ENCODE data around the gene TOX2.
A peak's percentile ranks its signal among the peaks of the same experiment; 100 is the strongest.

Gene TOX2

DNA sequence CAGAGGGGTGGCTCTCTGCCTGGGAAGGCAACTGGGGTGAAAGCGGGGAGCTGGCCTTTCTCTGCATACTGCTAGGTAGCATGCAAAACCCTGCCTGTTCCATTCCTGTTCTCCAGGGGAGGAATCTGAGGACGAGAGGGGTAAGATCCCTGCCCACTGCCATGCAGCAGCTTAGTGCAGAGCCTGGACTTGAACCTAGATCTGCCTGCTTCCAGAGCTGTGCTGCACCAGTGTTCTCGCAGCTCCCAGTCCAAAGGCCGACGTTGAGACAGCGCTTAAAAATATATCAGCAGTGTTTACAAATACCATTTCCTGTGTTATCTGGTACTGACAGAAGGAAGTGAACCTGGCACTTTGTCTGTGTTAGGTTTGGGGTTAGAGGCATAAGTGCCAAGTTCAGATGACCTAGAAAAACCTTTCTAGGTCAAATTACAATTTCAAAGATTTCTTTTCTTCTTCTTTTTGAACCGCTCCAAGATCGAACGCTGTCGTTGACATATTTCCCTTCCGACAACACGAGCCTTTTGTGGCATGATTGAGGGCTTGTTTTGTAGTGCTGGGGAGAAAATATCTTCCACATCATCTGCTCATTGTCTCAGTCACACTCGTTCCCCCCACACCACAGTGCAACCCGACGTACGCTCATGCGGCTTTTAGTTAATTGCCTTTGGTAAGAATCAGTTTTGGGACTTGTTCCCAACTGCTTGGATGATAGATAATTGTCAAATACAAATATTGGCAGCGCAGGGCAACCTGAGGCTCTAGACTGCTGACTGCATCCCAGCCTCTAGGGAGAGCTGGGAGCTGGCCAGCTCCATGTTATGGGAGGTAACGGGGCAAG lies 44.6 kb downstream of the TOX2 start:
- DNase-seq (ENCODE audit: low read depth): no peak

DNA sequence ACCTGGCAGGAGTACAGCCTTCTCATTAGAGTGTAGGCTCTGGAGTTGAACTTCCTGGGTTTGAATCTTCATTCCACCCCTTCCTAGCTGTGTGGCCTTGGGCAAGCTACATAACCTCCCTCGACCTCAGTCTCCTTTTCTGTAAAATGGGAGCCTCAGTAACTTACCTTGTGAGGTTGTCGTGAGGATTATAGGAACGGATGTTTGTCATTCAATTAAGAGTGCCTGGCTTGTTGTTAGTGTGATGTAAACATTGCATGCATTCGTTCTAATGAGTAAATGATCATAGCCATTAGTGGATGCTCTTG lies 45.2 kb downstream of the TOX2 start:
- no peak for DNase-seq (ENCODE audit: low read depth)

DNA sequence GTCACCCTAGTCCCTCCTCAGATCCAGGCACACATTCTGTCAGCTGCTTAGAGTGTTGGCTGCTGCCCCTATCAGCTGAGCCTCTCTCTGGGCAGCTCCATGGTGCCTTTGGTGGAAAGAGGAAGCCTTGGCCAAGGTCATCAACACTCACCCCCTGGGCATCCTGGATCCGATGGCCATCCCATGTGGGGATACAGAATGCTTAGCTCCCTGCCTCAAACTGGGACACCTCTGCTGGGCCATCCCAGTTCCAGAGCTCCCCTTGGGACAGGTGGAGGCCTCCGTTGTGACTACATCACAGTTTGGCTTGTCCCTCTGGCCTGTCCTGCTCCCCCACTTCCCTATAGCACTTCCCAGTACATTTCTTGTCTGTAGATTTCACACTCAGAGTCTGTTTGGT lies 45.6 kb downstream of the TOX2 start:
- no peak for DNase-seq (ENCODE audit: low read depth)

DNA sequence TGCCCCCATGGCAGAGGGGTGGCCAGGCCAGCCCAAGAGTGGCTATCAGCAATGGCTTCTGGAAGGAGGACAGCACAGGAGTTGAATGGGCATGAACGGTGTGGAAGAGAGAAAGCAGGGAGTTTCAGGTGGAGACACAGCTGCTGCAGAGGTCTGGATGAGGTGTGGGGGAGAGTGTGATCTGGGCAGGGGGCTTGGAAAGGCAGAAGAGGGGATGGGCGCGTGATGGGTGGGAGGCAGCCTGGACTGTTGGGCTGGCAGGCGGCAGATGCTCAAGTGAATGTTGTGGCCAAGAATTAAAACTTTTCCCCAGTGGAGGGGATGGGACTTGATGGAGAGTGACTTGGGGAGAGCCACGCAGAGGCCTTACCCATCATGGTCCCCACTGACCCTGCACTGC lies 46.5 kb downstream of the TOX2 start:
- DNase-seq (ENCODE audit: low read depth): no peak

DNA sequence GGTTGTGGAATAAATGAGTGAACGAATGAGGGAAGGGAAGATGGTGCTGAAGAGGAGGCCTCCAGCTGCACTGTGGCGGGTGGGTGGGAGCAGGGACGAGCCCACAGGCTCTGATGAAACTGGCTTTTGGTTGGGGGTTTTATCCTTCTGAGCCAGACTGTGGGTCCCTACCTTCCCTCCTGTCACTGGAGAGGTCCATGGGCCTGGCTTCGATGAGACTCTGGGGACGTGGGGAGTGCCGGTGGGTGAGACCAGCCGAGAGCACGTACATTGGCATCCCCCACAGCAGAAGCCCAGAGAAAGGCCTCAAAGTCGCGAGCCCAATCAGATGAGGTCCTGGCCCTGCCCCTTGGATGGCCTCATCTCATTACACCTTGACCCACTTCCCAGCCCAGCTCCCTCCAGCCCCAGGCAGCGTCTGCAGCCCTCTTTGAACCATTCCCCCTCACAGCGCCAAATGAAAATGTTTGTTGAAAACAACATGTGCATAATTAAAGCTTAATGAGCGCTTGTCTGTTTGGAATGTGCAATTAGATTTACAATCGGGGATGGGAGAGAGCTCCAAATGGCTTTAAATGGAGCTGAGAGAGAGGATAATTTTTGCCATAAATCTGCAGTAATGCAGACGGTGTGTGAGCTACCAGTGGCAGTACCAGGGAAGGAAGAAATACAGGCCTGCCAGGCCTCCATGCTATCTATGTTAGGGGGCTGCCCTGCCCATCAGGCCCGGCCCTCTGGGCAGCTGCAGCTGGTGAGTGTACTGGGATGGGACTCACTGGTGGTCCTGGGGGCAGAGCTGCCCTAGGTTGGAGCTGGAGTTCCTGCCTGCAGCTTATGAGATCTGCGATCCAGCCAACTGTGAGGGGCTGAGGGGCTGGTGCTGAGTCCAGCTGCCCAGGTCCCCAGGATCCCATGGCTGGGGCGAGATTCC lies 47.2 kb downstream of the TOX2 start:
- no peak for DNase-seq (ENCODE audit: low read depth)

DNA sequence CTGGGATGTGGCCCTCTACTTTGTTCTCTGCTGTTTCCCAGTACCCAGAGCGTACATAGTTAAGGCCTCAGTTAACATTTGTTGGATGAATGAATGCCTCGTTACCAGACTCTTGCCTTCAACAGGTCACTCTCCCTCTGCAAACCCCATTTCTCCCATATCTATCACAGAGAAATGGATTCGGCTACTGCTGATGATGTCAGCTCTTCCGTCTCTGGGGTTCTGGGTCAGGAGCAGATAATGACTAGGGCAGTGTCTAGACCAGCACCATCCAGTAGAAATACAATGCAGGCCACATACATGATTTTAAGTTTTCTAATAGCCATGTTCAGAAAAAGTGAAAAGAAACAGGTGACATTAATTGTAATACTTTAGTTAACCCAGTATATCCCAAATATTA lies 47.9 kb downstream of the TOX2 start:
- DNase-seq (ENCODE audit: low read depth): no peak

DNA sequence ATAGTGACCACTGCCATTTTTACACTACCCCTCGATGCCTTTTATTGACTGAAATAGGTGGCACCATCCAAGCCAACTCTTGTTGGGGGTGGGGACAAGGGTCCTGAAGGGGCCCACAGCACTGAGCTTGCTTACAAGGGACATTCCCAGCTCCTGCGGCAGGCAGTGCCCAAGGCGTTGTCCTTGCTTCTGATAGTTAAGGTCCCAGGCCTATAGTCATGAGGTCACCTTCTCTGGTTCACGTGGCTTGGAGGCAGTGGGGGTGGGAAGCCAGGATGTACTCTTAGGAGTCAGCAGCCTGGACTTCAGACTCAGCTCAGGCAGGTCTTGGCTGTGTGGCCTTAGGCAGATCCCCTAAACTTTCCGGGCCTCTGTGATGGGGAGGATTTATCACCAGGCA lies 48.6 kb downstream of the TOX2 start:
- DNase-seq (ENCODE audit: low read depth): no peak

DNA sequence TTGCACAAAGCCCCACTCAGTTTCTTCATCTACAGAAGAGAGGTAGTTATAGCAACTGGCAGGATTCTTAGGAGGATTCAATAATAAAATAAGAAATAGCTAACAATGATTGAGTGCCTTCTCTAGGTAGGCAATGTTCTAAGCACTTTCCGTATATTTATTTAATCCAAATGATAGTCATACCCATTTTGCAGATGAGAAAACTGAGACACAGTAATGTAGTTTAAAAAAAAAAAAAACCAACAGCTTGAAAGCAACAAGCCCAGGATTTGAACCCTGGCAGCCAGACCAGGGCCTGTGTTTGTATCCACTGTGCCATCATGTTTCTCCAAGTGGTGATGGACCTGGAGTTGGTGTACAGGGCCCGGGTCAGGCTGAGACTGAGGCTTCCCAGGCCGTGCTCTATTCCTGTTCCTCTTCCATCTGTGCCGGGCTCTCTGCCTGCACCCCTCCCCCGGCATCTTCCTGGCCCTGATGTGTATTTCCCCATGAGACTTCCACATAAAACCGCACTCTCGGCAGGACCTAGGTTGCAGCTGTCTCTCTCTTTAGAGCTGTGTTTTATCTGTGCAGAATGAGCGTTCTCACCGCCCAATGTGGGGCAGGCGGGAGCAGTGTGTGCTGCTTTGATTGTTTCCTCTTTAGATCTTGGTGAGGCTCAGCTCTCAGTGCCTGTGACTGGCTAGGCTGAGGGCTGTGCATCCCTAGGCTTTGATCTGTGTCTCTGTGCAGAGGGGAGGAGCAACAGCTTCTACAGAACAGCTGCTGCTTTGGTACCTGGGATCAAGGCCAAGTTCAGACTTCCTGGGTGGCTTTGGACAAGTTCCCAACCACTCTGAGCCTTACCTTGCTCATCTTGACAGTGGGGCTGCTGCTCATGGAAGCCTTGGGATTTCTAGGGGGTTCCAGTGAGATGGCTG lies 49.5 kb downstream of the TOX2 start:
- no peak for DNase-seq (ENCODE audit: low read depth)

DNA sequence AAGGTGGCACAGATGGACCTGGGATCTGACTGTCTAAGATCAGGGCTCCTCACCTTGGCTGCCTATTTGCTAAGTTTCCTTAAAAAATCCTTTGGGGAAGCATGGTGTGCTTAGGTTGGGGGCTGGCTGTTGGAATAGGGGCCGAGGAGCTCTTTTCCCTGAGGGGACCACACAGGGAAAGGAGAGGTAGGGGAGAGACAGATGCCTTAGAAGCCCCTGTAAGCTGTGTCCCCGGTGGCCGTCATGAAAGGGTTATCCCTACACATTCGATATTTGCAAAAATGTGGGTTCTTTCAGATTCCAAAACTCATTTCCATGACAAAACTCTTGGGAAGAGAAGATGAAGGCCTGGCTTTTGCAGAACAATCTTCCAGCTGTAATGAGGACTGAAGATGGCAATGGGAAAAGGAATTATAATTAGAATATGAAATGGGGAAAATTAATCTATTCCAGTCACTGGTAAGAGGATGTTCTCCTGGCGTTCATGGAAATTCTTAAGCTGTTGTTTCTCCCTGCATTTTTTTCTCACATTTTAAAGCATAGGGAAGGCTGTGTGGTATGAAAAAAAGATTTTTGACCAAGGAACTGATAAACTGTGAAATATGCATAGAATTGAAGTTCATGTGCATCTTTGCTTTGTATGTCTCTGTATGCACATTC lies 53.8 kb downstream of the TOX2 start:
- no peak for DNase-seq (ENCODE audit: low read depth)

DNA sequence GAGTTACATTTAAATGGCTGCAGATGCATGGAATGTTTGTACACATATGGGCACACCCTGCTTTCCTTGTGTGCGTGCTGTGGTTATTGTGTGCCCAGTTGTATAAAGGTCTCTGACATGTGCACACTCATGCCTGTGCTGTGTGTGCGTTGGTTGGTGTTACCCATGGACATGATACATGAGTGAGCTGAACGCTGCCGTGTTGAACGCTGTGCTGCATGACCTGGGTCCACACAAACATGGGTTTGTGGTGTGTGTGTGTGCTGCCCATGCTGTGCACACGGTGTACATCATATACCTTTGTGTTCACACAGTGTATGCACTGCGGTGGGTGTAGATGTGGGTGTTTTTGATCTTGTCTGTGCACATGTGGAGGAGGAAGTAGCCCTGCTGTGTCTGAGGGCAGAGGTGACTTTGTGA lies 54.4 kb downstream of the TOX2 start:
- DNase-seq (ENCODE audit: low read depth): no peak

DNA sequence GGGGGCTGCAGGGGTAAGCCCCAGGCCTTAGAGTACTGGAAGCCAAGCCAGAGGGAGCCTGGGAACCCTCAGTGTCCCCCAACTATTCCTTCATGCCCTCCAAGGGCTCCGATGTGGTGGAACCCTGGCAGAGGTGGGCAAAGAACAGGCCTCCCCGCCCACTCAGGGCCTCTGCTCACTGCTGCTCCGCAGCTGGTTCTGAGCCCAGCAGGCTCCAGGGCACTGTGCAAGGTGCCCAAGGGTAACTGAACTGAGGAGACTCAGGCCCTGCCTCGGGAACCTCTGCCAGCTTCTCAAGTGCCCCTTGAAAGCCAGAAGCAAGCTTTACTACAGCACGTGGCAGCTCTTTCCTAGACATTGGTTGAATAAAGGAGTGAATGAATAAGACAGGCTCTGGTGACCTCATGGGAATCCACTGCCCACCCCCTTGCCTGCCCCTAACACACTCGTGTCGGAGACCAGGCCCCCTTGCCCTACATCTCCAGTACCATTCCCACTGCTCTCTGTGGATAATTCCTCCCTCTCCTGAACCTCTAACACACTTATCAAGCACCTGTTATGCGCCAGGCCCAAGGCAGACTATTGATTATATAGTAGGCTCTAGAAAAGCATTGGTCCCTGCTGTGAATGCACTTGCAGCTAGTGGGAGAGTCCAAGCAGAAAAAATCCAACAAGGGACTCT lies 55.0 kb downstream of the TOX2 start:
- DNase-seq (ENCODE audit: low read depth): no peak

DNA sequence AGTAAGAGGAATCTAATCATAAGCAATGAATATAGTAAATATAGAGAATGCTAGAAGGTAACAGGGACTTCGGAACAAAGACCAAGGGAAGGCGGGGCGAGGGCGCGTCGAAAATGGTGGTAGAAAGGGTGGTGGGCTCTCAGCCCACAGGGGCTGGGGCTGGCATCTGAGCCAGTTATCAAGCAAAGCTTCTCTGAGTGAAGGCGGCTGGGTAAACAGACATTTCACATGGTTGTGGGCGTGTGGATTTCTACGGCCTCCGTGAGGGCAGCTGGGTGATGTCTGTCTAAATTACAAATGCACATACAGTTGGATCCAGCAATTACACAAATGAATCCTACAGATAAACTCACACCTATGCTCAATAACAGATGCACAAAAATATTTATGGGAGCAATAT lies 56.6 kb downstream of the TOX2 start:
- no peak for DNase-seq (ENCODE audit: low read depth)

DNA sequence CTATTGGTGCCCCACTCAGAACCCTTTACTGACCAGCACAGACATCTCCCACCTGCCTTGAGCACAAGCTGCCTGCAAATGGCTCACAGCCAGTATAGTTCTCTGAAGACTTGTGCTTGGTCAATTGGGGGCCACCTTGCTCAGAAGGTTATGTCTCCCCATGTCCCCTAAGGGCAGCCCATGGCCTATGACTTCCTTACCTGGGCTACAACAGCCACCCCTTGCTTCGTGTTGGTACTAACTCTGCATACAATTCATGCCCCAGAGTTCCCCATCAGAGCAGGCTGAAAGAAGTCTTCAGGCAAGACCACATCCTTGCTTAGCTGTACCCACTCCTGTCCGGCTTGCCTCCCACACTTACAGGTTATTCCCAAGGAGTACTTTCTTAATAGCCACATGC lies 57.4 kb downstream of the TOX2 start:
- DNase-seq (ENCODE audit: low read depth): no peak

DNA sequence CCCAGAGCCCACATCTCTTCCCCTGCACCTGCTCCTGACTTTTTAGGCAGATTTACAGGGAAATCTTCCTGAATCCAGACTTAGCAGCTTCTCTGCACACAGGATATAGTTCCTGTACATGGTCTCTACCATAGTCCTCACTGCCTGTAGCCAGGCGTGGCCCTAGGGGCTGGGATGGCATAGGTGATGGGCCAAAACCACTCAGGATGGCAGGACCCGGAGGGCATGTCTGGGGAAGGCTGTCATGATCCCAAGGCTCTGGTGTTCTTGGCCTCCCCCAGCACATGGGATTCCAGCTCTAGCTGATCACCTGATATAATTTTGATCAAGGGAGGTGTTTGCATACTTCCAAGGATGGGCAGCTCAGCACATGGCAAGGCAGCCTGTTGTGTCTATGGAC lies 58.0 kb downstream of the TOX2 start:
- DNase-seq (ENCODE audit: low read depth): no peak

DNA sequence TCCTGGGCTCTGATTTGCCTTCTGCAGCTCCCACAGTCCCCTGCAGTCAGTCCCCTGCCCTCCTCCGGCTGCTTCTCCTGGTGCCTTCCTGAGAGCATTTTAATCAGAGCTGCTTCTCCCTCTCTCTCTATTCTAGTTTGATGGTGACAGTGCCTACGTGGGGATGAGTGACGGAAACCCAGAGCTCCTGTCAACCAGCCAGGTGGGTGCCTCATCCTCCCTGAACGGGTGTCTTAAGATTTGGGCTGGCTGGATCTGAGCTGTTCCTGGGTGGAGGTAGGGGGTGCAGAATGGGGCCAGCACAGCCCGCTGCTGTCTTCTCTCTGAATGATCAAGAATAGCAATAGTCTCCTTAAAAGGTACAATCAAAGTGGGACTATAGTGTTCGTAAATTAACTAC lies 58.6 kb downstream of the TOX2 start:
- no peak for DNase-seq (ENCODE audit: low read depth)

DNA sequence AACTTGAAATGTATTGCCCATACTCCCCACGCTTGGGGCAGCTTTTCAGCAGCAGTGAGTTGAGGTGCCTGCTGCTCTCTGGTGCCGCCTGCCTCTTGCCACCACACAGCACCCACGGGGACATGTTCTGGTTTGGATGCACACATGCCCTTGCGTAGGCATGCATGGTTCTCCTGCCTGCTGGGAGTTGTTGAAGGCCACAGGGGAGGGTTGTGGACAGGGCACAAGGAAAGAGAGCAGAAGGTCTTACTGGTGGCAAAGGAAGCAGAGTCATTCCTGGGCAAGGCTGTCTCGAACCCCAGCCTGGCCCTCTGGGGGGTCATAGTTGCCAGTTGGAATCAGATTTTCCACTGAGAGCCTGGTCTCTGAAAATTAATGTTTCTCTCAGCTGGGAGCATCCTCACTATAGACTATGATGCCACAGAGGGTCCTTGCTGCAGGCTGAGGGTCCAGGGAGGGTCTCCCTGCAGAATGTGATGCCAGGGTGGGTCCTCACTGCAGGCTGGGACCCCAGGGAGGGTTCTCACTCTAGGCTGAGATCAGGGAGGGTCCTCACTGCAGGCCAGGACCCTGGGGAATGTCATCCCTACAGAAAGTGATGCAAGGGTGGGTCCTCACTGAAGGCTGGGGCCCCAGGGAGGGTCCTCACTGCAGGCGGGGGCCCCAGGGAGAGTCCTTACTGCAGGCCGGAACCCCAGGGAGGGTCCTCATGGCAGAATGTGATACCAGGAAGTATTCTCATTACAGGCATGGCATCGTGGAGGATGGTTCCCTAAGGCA lies 59.2 kb downstream of the TOX2 start:
- DNase-seq (ENCODE audit: low read depth): no peak

DNA sequence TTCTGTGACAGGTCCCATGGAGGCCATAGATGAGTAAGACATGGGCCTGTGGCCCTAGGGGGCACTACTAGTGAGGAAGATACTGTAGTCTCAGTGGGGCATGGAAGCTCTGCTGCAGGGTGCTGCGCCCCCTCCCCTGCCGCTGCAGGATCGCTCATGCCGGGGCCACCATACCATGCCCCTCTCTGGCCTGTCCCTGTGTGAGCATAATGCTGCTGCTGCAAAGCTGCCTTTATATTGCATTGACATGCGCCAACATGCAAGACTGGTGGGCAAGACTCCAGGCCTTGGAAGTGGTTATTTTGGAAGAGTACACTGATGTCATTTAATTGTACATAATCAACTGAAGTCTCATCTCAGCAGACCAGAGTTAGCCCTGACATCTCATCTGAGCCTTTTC lies 60.0 kb downstream of the TOX2 start:
- no peak for DNase-seq (ENCODE audit: low read depth)

DNA sequence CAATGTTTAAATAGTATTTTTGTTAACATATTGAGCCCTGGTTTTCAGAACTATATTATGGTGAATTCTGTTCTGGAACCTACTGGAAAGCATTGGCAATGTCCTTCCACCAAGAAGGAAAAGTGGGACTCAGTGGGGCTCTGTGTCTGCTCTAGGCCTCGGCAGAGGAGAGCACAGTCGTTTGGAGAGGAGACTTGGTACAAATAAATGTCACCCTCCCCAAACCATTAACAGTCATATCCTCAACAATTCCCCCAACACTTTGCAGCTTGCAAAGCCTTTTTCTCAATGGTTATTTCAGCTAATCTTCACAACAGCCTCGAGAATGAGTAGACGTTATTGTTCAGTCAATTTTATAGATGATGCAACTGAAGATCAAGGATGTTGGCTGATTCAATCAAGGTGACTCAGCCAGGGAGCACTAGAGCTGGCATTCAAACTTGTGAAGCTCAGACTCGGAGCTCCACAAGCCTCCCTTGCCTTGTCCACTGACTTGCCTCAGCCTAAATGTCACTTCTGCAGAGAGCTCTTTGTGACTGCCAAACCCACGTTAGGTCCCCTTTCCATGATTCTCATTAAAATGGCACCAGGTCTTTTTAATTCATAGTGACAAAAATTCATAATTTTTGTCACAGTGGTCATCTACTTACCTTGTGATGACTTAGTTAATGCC lies 60.6 kb downstream of the TOX2 start:
- DNase-seq (ENCODE audit: low read depth): peak; percentile 89

DNA sequence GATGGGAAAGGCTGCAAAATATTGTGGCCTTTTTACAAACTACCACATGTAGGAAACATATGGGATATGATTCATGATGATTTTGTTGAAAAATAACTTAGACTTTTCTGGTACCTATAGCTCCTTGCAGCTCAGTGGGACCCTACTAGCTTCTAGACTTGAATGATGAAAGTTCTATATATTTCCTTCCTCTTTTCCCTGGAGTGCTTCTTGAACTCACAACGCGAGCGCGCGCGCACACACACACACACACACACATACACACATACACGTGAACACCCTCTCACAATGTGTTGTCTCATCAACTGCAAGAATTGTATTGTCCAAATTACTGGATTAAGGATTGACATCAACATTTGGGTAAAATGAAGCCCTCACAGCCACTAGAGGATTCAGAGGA lies 61.9 kb downstream of the TOX2 start:
- no peak for DNase-seq (ENCODE audit: low read depth)

DNA sequence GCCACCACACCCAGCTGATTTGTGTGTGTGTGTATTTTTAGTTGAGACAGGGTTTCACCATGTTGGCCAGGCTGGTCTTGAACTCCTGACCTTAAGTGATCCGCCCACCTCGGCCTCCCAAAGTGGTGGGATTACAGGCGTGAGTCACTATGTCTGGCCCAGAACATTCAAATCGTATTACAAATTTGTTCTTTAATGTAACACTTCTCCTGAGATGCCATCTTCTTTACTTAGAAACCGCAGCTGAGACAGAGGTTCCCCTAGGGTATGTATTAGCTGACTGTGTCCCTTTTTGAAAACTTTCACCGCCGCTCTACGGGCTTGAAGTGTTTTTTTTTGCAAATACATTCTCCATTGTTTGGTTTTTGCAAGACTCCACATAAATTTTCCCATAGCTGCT lies 62.6 kb downstream of the TOX2 start:
- DNase-seq (ENCODE audit: low read depth): no peak
